PC-3 (cell line): ENCODE results near the gene TRAF5. TPM values are rescaled to one million over a fixed set of nuclear protein-coding genes. Genes with fewer than 3 reads are reported as not detected.
"Not testable (repeated sequence)": the region's sequence is repeated elsewhere in the genome, so short reads cannot be mapped to it uniquely, and the experiment has no call there.

Experiments
- ATAC-seq: fragments of 200-7000 bp; cut with Tn5 transposase; 2 replicates; pipeline ENCODE4 v1.9.1; 2020; ENCODE audit warnings: mild to moderate bottlenecking, moderate library complexity
- BruUV-seq: library from RNA; stranded (reverse); fragments of 400-500 nt; replicated peaks from 2 replicates; lab custom pipeline; 2021; lab: Mats Ljungman, UMichigan
- CTCF ChIA-PET: fragments of 300-600 bp; sonication (Branson Sonifier 250); formaldehyde crosslinking; loops from one replicate; lab custom pipeline; 2022; ENCODE audit warnings: antibody characterized with exemption; lab: Charles Lee
- POLR2A ChIA-PET: fragments of 300-600 bp; sonication (Branson Sonifier 250); formaldehyde crosslinking; loops from one replicate; lab custom pipeline; 2022; ENCODE audit warnings: antibody characterized with exemption; ENCODE audit not compliant: unreplicated experiment; lab: Charles Lee
- DNase-seq: peaks from one replicate; pipeline ENCODE4 v3.0.0-alpha.2; 2015
- H2AFZ ChIP-seq: fragments of 300-600 bp; sonication (generic); 2 replicates; pipeline ENCODE4 v1.6.0; 2016; ENCODE audit warnings: antibody characterized with exemption, low read length
- H3F3A ChIP-seq: fragments of 300-600 bp; sonication (generic); one replicate; pipeline ENCODE4 v1.6.0; 2017; ENCODE audit warnings: antibody characterized with exemption, low read length, control low read depth, mild to moderate bottlenecking; ENCODE audit not compliant: unreplicated experiment
- H3K27ac ChIP-seq: fragments of 300-600 bp; sonication (generic); 2 replicates; pipeline ENCODE4 v1.5.1; 2016; ENCODE audit warnings: mild to moderate bottlenecking, low read length
- H3K27me3 ChIP-seq: fragments of 300-600 bp; sonication (generic); 2 replicates; pipeline ENCODE4 v1.6.1; 2016; ENCODE audit warnings: low read length, mixed read lengths
- H3K36me3 ChIP-seq: fragments of 300-600 bp; sonication (generic); 2 replicates; pipeline ENCODE4 v1.6.1; 2016; ENCODE audit warnings: low read depth, mixed run types, low read length, mixed read lengths
- H3K4me1 ChIP-seq: fragments of 300-600 bp; sonication (generic); 2 replicates; pipeline ENCODE4 v1.5.1; 2016; ENCODE audit warnings: low read length; ENCODE audit not compliant: insufficient read depth
- H3K4me2 ChIP-seq: fragments of 300-600 bp; sonication (generic); 2 replicates; pipeline ENCODE4 v1.6.0; 2016; ENCODE audit warnings: low read length
- H3K4me3 ChIP-seq: fragments of 300-600 bp; sonication (generic); 2 replicates; pipeline ENCODE4 v1.5.1; 2016; ENCODE audit warnings: mild to moderate bottlenecking, low read length, mixed read lengths
- H3K79me2 ChIP-seq: fragments of 300-600 bp; sonication (generic); 2 replicates; pipeline ENCODE4 v1.6.1; 2017; ENCODE audit warnings: low read length, mixed read lengths
- H3K9ac ChIP-seq: fragments of 300-600 bp; sonication (generic); 2 replicates; pipeline ENCODE4 v1.6.0; 2016; ENCODE audit warnings: mild to moderate bottlenecking, low read length
- H3K9me2 ChIP-seq: fragments of 300-600 bp; sonication (generic); replicated peaks from 2 replicates; pipeline ENCODE4 v1.6.1; 2016; ENCODE audit warnings: mixed run types, low read length, mixed read lengths
- H3K9me3 ChIP-seq: fragments of 300-600 bp; sonication (generic); 2 replicates; pipeline ENCODE4 v1.6.1; 2016; ENCODE audit warnings: low read length, mixed read lengths
- H4K20me1 ChIP-seq: fragments of 300-600 bp; sonication (generic); 2 replicates; pipeline ENCODE4 v1.6.1; 2016; ENCODE audit warnings: low read length, mixed read lengths
- EZH2 ChIP-seq: fragments of 300-600 bp; sonication (generic); IDR thresholded peaks from one replicate; pipeline ENCODE4 v1.6.1; 2017; ENCODE audit warnings: antibody characterized with exemption, mild to moderate bottlenecking, low read length; ENCODE audit not compliant: unreplicated experiment
- EZH2phosphoT487 ChIP-seq: fragments of 300-600 bp; sonication (generic); IDR thresholded peaks from 2 replicates; pipeline ENCODE4 v1.6.1; 2018; ENCODE audit warnings: mild to moderate bottlenecking, antibody characterized with exemption, low read length, borderline replicate concordance
- intact Hi-C: fragments of 100-400 bp; cut with micrococcal nuclease; formaldehyde crosslinking; loops from 2 replicates; pipeline ENCODE4 v1.9.0; 2023
- total RNA-seq: library from RNA; depleted of rRNA; stranded (reverse); fragments of >200 nt; gene quantifications from 2 replicates; pipeline ENCODE4 v1.2.3, GENCODE V29; 2014
- TF ChIP-seq, protein P1 (sequence below): fragments of 300-600 bp; sonication (generic); conservative IDR thresholded peaks from 2 replicates; pipeline ENCODE4 v1.5.1; 2017; ENCODE audit warnings: antibody characterized with exemption, low read depth, mild to moderate bottlenecking, low read length

TRAF5 gene
- total RNA-seq, 1 experiment from 2014 or later: 12.2 TPM

GRCh38 chr1:211411639-211412038 is 85.0 kb downstream of the TRAF5 start:
- no peaks in the 10 kb centered on the region for H3K9me3 ChIP-seq
- no peaks in the 10 kb centered on the region for H3F3A ChIP-seq
- ATAC-seq (no peak), DNase-seq (no peak)
- no TSS peak for BruUV-seq
- H3K4me2 ChIP-seq: no peak overlapping the region
- no peak overlapping the region for H3K9ac ChIP-seq
- no peak overlapping the region for H2AFZ ChIP-seq
- no peaks in the 10 kb centered on the region for H3K9me2 ChIP-seq
- H4K20me1 ChIP-seq: no peaks in the 10 kb centered on the region
- TF ChIP-seq EZH2 (no peak), EZH2phosphoT487 (no peak)
- TF ChIP-seq, protein P1, sequence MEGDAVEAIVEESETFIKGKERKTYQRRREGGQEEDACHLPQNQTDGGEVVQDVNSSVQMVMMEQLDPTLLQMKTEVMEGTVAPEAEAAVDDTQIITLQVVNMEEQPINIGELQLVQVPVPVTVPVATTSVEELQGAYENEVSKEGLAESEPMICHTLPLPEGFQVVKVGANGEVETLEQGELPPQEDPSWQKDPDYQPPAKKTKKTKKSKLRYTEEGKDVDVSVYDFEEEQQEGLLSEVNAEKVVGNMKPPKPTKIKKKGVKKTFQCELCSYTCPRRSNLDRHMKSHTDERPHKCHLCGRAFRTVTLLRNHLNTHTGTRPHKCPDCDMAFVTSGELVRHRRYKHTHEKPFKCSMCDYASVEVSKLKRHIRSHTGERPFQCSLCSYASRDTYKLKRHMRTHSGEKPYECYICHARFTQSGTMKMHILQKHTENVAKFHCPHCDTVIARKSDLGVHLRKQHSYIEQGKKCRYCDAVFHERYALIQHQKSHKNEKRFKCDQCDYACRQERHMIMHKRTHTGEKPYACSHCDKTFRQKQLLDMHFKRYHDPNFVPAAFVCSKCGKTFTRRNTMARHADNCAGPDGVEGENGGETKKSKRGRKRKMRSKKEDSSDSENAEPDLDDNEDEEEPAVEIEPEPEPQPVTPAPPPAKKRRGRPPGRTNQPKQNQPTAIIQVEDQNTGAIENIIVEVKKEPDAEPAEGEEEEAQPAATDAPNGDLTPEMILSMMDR: no peak
- intact Hi-C loops: no loop called here
- H3K36me3 ChIP-seq: no peaks in the 10 kb centered on the region
- ChIA-PET CTCF (no interaction called here), POLR2A (no interaction called here)
- no peaks in the 10 kb centered on the region for H3K4me1 ChIP-seq
- no peak overlapping the region for H3K4me3 ChIP-seq
- no peaks in the 10 kb centered on the region for H3K27me3 ChIP-seq
- no peaks in the 10 kb centered on the region for H3K79me2 ChIP-seq
- no peak overlapping the region for H3K27ac ChIP-seq

- TF ChIP-seq EZH2 (no peak), EZH2phosphoT487 (no peak)
- TF ChIP-seq, protein P1: no peak
- Histone ChIP-seq H3K9me3 (no peaks in the 10 kb centered on the region), H3K36me3 (no peaks in the 10 kb centered on the region), H3K79me2 (no peaks in the 10 kb centered on the region), H3K9me2 (no peaks in the 10 kb centered on the region), H3K27ac (no peak overlapping the region), H3K4me1 (peaks cover 5% of the 10 kb centered on the region; the same call in 1 of the 2 replicates), H3K27me3 (no peaks in the 10 kb centered on the region), H2AFZ (no peak overlapping the region), H3K9ac (no peak overlapping the region), H3K4me2 (no peak overlapping the region), H4K20me1 (no peaks in the 10 kb centered on the region), H3F3A (no peaks in the 10 kb centered on the region), H3K4me3 (no peak overlapping the region)
- ChIA-PET CTCF (no interaction called here), POLR2A (no interaction called here)
- DNase-seq (no peak), ATAC-seq (no peak)
- intact Hi-C loops: no loop called here
- BruUV-seq: no TSS peak
Observed at GRCh38 chr1:211415700-211416099, 89.1 kb downstream of the TRAF5 start.

- intact Hi-C loops, H3K4me2 ChIP-seq, H3K27ac ChIP-seq, H3K79me2 ChIP-seq, ATAC-seq, H3K27me3 ChIP-seq, CTCF ChIA-PET, H3K9ac ChIP-seq, H3K9me3 ChIP-seq, DNase-seq, POLR2A ChIA-PET, H3K4me1 ChIP-seq, H3F3A ChIP-seq, H3K36me3 ChIP-seq, H4K20me1 ChIP-seq, H2AFZ ChIP-seq, H3K4me3 ChIP-seq, H3K9me2 ChIP-seq, BruUV-seq: not testable (repeated sequence)
Observed at GRCh38 chr1:211416246-211416627, 89.6 kb downstream of the TRAF5 start.

DNA sequence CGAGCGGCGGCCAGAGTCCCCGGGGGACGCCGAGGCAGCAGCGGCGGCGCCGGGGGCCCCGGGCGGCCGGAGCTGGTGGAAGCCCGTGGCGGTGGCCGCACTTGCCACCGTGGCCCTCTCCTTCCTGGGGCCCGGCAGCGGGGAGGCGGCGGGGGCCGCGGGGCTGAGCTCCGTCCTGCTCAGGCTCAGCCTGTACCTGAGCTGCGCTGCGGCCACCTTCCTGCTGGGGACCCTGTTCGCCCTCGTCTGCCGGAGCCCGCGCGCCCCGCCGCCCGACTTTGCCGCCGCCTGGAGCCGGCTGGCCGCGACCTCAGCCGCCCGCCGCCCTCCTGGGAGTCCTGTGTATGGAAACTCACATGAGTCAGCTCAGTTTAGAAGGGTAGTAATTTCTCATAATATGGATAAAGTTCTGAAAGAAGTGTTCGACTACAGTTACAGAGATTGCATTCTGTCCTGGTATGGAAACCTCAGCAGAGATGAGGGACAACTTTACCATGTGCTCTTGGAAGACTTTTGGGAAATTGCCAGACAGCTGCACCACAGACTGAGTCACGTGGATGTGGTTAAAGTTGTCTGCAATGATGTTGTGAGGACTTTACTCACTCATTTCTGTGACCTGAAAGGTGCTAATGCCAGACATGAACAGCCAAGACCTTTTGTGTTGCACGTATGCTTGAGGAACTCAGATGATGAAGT is 90.1 kb downstream of the TRAF5 start:
- intact Hi-C loops, H3K27ac ChIP-seq, POLR2A ChIA-PET, CTCF ChIA-PET, DNase-seq, H4K20me1 ChIP-seq, H3K4me3 ChIP-seq, H3K4me1 ChIP-seq, H3K36me3 ChIP-seq, ATAC-seq, H3K9me3 ChIP-seq, H3K27me3 ChIP-seq, H3K79me2 ChIP-seq, H3K4me2 ChIP-seq, H3K9me2 ChIP-seq, H3F3A ChIP-seq, BruUV-seq, H3K9ac ChIP-seq, H2AFZ ChIP-seq: not testable (repeated sequence)
